Endometrial microvascular endothelial cells (primary cell): ENCODE measurements around the gene INAVA. TPM values are rescaled to one million over a fixed set of nuclear protein-coding genes. Genes with fewer than 3 reads are reported as not detected.
"Not testable (repeated sequence)": the region's sequence is repeated elsewhere in the genome, so short reads cannot be mapped to it uniquely, and the experiment has no call there.

Experiments
- in situ Hi-C: cut with HindIII; loops from 2 replicates; pipeline ENCODE4 v1.10.0; 2017; ENCODE audit warnings: low sequenced_read_pairs, low pct_unique_long_range_greater_than_20kb; ENCODE audit errors: inconsistent ontology term
- total RNA-seq: library from RNA; depleted of rRNA; stranded (reverse); fragments of >200 nt; gene quantifications from one replicate; pipeline ENCODE4 v1.2.3, GENCODE V29; 2015; ENCODE audit errors: inconsistent ontology term

Gene INAVA
- total RNA-seq, 1 donor from 2014 or later = not detected

GRCh38 chr1:200911936-200912335 lies 17.2 kb downstream of the INAVA start:
- in situ Hi-C loops = not testable (repeated sequence)

GRCh38 chr1:200912737-200913407 lies 18.2 kb downstream of the INAVA start:
- in situ Hi-C loops = no loop called here

- in situ Hi-C loops = no loop called here
Measured at GRCh38 chr1:200916152-200916551, 21.5 kb downstream of the INAVA start.

GRCh38 chr1:200916681-200917080 lies 22.0 kb downstream of the INAVA start:
- in situ Hi-C loops = no loop called here

GRCh38 chr1:200917291-200917817 lies 22.7 kb downstream of the INAVA start:
- in situ Hi-C loops = no loop called here

- in situ Hi-C loops = no loop called here
Measured at GRCh38 chr1:200918006-200918405, 23.3 kb downstream of the INAVA start.

- in situ Hi-C loops = no loop called here
Measured at GRCh38 chr1:200919386-200919785, 24.7 kb downstream of the INAVA start.

GRCh38 chr1:200921571-200922110 lies 26.9 kb downstream of the INAVA start:
- in situ Hi-C loops = no loop called here

GRCh38 chr1:200922406-200922805 lies 27.7 kb downstream of the INAVA start:
- in situ Hi-C loops = no loop called here

- in situ Hi-C loops = no loop called here
Measured at GRCh38 chr1:200923601-200924000, 28.9 kb downstream of the INAVA start.

- in situ Hi-C loops = no loop called here
Measured at GRCh38 chr1:200925831-200926230, 31.1 kb downstream of the INAVA start.

GRCh38 chr1:200929530-200930278 lies 35.0 kb downstream of the INAVA start:
- in situ Hi-C loops = no loop called here

GRCh38 chr1:200930285-200930684 lies 35.6 kb downstream of the INAVA start:
- in situ Hi-C loops = not testable (repeated sequence)

- in situ Hi-C loops = no loop called here
Measured at GRCh38 chr1:200931776-200932175, 37.1 kb downstream of the INAVA start.

- in situ Hi-C loops = no loop called here
Measured at GRCh38 chr1:200934676-200935245, 40.1 kb downstream of the INAVA start.

GRCh38 chr1:200935286-200935962 lies 40.7 kb downstream of the INAVA start:
- in situ Hi-C loops = not testable (repeated sequence)

GRCh38 chr1:200938955-200939354 lies 44.3 kb downstream of the INAVA start:
- in situ Hi-C loops = no loop called here

GRCh38 chr1:200945111-200945510 lies 50.4 kb downstream of the INAVA start:
- in situ Hi-C loops = no loop called here

- in situ Hi-C loops = no loop called here
Measured at GRCh38 chr1:200947059-200947566, 52.4 kb downstream of the INAVA start.
